ENCODE results near the gene ASTL.

The ASTL gene

DNA sequence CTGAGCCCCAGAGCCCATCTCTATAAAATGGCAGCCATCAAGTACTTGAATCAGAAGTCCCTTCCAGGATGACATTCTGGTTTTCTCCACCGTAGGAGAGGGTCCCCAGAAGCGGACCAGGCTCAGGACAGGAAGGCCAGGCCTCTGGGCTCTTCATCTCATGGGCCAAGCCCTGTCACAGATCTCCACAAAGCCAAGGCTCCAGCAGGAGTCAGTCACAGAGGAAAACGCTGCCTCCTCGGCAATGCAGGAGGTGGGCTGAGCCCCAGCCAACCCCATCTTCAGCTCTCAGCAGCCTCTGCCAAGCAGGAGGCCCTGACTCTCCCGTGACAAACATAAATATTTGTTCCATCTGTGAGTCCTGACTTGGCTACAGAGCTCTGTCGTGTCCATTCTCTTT, 64.1 kb downstream of the ASTL start:
- DNase-seq: no peak

DNA sequence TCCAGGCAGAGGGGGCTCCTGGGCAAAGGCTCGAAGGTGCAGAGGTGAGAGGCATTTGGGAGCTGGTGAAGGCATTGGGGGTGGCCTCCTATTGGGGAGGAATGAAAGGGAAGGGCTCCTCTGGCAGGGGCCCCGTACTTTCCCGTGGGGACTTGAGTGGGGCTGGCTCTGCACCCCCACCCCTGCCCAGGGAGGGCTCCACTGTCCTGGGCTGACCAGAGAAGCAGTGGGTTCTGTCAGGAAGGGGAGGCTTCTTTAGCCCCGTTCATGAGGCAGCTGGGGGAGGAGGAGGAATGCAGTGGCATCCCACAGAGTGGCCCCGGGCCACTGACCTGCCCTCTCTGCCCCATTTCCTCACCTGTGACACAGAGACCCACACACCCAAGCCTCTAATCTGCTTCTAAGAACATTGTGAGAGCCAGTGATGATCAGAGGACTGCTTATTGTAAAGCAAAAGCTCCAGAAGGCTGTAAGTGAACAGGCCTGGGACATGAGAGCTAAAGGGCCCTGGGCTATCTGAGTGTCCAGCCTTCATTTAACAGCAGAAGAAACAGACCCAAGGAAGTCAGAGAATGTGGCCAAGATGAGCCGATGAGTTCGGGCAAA, 65.0 kb downstream of the ASTL start:
- DNase-seq: no peak
